Stimulated activated naive CD4-positive, alpha-beta T cell (primary cell): ENCODE results near the gene CGB5.
A peak's percentile ranks its signal among the peaks of the same experiment; 100 is the strongest.
"Not testable (repeated sequence)": the region's sequence is repeated elsewhere in the genome, so short reads cannot be mapped to it uniquely, and the experiment has no call there.

Experiments
- DNase-seq, 6 experiments: peaks; one replicate each; lab custom pipeline; 2025; lab: John Stamatoyannopoulos, UW

CGB5 gene

DNA sequence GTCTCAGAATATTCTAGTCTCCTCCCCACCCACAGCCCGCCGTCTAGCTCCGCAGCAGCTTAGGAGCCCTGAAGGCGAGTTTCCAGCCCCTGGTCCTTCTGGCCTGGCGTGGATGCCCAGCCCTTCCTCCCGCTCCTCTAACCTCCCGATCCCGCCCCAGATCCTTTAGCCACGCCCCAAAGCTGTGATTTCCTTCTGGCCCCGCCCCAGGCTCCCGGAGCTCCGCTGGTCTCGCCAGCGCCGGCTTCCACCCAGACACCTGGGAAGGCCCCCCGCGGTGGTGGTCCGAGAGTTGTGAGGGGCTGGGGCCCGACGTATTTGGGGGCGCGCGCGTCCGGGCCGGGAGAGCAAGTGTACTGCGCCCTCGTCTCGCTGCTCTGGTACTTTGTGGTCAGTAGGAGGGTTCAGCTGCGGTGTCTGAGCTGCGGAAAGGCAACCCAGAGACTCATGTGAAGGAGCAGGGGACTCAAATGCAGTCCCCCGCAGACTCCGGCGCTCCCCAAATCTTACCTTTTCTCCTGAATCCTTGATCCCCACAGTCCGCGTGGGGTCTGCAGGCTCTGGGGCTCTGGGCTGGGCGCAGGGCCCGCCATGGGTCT lies 14.1 kb downstream of the CGB5 start, which contains the start of gene CGB7:
TSS of gene CGB7 (minus strand) at position 114 of the 599 bp plus-strand sequence. CDS start 2,374 bp downstream, outside the sequence.
- peak in 5 of 6 experiments; percentile 17 to 35 (median 28) for DNase-seq

DNA sequence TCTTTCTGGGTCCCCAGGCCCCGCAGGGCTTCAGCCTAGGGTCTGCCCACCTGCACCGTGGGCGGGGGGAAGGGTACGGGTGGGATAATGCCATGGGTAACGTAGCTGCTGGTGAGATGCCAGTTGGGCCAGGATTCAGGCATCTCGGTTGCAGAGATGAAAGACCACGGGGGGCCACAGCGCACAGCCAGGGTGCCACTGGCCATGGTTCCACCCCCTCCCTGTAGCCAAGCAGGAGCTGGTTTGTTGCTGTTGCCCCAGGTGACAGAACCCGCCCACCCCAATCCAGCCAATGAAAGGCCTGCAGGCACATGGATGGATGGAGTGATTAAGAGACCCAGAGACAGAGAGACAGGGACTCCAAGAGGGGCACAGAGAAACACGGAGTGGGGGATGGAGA lies 14.9 kb downstream of the CGB5 start:
- DNase-seq, result no peak

- no peak for DNase-seq
These were observed 15.4 kb downstream of the CGB5 start for GRCh38 chr19:49059053-49059452.

DNA sequence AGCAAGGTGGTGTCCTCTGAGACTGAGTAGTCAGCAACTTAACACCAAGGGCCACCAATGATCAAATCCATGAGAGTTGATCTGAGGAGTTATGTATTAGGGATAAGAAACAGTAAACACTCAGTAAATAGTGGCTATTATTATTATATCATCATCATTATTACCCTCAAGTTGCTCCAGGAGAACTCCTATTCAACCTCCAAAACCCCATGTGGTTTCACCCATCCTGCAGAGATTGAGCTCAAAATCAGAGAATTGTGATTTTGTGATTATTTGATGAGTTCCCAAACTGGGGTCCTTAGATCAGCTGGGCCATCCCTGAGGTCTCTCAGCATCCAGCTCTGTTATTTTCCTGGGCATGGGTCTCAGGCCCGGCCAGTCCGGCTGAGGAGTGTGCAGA lies 17.4 kb downstream of the CGB5 start:
- DNase-seq, result no peak

GRCh38 chr19:49061445-49061844 lies 17.8 kb downstream of the CGB5 start:
- no peak for DNase-seq

DNA sequence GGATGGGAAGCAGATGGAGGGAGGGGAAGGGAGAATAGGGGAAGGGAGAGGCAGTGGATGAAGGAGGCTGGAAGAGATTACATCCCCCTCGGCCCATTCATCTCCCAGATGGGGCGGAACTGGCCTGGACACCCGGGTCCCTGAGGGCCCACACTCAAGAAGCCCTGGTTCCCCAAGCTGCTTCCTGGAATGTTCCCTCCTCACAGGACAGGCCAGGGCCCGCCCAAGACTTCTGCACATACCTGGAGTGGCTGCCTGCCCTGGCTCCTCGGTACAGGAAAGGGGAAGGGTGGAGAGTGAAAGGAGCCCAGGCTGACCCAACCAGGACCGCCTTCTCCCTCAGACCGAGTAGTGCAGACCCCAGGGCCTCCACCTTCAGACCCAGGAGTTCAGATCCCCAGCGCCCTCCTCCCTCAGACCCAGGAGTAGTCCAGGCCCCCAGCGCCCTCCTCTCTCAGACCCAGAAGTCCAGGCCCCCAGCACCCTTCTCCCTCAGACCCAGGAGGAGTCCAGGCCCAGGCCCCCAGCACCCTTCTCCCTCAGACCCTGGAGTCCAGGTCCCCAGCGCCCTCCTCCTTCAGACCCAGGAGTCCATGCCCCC lies 20.5 kb downstream of the CGB5 start:
- no peak for DNase-seq

DNA sequence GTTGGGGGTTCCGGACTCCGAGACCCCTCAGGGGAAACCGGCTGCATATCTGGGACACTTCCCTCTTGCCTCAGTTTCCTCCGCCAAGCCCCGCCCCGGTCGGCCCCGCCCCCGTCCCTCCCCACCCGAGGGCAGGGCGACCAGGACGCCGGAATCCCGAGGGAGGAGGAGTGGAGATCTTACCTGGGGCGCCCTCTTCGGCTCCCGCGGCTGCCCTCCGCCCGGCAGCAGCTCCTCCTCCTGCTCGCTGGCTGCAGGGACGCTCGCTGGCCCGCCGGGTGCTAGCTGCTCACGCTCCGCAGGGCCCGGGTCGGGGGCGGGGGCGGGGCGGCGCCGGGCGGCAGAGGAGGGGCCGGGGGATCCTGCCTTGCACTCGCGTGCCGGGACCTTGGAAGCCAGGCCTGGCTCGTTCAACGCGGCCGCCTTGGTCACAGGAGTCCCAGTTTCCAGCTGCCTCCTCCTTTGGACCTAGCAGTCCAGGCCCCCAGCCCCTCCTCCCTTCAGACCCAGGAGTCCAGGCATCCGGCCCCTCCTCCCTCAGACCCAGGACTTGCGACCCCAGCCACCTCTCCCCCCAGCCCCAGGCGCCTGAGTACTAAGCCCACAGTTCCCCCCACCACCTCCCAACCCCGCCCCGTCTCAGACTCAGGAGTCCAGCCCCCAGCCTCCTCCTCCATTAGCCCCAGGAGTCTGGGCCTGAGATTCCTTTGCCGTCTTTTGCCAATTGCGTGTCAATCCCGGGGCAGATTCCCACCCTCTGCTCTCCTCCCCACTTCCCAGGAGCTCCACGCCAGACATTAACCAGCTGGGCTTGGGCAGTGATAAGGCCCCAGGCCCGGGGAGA lies 21.3 kb downstream of the CGB5 start, which contains the start of gene NTF4:
TSS of gene NTF4 (minus strand) at position 51 of the 844 bp plus-strand sequence. CDS start 2,821 bp downstream, outside the sequence.
- no peak for DNase-seq

- DNase-seq, result no peak
These were observed 22.4 kb downstream of the CGB5 start for GRCh38 chr19:49065905-49066512.

GRCh38 chr19:49067554-49067953 lies 23.9 kb downstream of the CGB5 start:
- DNase-seq, result no peak

- no peak for DNase-seq
These were observed 25.4 kb downstream of the CGB5 start for GRCh38 chr19:49069026-49069425.

- DNase-seq, result no peak
These were observed 26.8 kb downstream of the CGB5 start for GRCh38 chr19:49070416-49070815.

DNA sequence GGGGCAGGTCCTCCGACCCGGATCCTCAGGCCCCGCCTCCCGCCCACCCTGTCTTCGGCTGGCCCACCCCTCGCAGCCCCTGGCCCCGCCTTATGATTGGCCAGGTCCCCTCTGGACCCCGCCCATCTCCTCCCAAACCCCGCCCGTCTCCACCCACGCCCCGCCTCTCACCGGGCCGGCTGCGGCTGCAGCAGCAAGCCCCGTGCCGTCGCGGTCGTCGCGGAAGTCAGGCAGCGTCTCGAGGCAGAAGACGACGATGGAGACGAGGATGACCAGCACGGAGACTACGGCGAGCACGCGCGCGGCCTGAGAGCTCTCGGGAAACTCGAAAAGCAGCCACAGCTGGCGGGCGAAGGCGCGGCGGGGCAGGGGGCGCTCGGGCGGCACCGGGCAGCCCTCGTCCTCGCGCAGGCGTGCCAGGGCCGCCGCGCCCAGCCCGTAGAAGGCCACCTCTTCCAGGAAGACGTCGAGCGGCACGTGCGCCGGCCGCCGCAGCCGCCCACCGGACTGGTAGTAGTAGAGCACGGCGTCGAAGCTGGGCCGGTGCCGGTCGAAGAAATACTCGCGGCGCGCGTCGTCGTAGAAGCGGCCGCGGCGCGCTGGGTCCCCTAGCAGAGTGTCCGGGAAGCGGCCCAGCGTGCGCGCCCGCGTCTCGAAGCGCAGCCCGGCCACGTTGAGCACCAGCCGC lies 28.4 kb downstream of the CGB5 start:
- DNase-seq, result no peak

- no peak for DNase-seq
These were observed 30.1 kb downstream of the CGB5 start for GRCh38 chr19:49073514-49074378.

- DNase-seq, result not testable (repeated sequence)
These were observed 31.2 kb downstream of the CGB5 start for GRCh38 chr19:49074869-49075268.

DNA sequence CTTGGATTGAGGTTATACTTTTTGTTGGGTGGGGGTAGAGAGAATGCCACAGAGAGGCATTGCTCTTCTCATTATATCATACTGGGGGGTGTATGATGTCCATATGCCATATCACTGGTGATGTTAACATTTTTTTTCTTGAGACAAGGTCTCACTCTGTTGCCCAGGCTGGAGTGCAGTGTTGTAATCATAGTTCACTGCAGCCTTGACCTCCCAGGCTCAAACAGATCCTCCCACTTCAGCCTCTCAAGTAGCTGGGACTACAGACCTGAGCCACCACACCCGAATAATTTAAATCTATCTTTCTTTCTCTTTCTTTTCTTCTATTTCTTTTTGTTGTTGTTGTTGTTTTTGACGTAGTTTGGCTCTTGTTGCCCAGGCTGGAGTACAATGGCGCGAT lies 36.7 kb downstream of the CGB5 start:
- DNase-seq, result no peak

DNA sequence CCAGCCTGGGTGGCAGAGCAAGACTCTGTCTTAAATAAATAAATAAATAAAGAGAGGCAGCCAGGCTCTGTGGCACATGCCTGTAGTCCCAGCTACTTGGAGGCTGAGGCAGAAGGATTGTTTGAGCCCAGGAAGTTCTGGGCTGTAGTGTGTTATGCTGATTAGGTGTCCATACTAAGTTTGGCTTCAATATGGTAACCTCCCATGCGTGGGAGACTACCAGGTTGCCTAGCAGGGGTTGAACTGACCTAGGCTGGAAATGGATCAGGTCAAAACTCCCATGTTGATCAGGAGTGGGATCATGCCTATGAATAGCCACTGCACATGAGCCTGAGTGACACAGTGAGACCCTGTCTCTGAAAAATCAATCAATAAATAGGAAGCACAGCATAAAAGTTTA lies 37.6 kb downstream of the CGB5 start:
- no peak for DNase-seq

- no peak for DNase-seq
These were observed 40.8 kb downstream of the CGB5 start for GRCh38 chr19:49084206-49085019.

DNA sequence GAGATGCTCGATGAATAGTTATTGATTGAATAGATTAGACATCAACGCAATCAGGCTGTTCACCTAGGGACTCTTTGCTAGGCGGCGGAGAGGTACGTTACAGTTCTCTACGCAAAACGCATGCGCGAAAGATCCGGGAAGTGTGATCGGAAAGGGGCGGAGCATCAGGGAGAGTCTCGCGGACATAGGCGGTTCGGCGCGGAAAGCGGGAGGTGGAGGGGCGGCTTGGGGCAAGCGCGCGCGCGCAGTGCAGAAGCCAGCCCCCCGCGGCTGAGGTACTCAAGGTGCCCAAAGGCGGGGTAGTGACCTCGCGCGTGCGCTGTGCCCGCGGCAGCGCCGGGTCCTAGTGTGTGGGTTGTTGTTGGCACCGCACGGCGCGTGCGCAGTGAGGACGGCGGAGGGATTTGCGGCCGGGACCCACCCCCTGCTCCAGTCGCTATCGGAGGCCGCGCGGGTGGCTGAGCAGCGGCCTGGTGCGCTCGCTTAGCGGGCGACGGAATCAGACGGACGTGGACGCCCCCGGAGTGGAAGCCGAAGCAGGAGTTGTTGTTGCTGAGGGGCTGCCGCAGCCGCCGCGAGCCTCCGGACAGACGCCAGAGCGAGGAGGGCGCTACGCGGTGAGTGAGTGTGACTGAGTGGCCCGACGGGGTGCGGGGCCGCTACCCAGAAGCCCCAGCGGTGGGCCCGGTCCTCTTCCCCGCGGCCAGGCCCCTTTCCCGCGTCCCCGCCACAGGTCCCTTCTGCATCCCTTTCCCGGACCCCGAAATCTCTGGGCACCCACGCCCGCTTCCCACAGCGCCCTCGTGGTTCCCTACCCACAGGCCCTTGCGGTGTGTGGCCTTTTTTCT lies 41.6 kb downstream of the CGB5 start, which contains the start of gene SNRNP70:
TSS of gene SNRNP70 (plus strand) at position 432 of the 848 bp plus-strand sequence. CDS start 964 bp downstream, outside the sequence.
- DNase-seq, result peak; percentile 98 to 99 (median 99)

GRCh38 chr19:49085868-49086232 lies 42.2 kb downstream of the CGB5 start:
- DNase-seq, result no peak
